T follicular helper cell (primary cell): ENCODE measurements around the gene ERC1.
"Not testable (repeated sequence)": the region's sequence is repeated elsewhere in the genome, so short reads cannot be mapped to it uniquely, and the experiment has no call there.

Source experiments
- DNase-seq: peaks from one replicate; pipeline ENCODE4 v3.0.0-alpha.2; 2020; ENCODE audit warnings: low read depth

The ERC1 gene

DNA sequence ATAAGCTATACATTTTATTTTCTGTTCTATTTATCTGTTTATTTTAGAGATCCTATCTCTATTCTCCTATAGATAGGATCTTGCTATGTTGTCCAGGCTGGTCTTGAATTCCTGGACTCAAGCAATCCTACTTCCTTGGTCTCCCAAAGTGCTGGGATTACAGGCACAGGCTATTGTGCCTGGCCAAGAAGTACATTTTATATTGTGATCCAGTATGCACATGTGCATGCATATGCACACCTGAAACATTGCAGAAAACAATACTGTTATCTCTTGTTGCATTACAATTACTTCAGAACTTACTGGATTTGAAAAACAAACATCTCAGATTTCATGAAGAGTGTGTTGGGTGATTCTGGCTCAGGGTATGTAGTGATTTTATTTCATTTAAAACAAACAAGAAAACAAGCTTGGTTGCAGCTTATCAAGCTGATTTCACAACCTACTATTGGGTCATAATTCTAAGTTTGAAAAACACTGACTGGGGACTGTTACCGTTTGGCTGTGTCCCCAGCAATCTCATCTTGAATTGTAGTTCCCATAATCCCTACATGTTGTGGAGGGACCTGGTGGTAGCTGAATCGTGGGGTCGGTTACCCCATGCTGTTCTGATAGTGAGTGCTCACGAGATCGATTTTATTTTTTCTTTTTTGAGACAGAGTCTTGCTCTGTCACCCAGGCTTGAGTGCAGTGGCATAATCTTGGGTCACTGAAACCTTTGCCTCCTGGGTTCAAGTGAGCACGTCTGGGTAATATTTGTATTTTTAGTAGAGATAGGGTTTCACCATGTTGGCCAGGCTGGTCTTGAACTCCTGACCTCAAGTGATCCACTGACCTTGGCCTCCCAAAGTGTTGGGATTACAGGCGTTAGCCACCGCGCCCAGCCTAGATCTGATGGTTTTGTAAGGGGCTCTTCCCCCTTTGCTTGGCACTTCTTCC lies 31.3 kb downstream of the ERC1 start:
- no peak for DNase-seq

DNA sequence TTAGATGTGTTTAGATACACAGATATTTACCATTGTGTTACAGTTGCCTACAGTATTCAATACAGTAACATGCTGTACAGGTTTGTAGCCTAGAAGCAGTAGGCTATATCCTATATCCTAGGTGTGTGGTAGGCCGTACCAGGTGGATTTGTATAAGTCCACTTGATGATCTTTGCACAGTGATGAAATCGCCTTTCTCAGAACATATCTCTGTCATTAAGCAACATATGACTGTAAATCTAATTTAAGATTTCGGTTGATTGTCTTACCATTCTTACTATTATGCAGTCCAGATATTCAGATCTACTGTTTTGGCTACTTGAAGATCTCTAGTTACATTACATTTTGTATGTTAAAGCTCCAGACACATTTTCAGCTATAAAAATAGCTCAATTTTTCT lies 39.8 kb downstream of the ERC1 start:
- no peak for DNase-seq

DNA sequence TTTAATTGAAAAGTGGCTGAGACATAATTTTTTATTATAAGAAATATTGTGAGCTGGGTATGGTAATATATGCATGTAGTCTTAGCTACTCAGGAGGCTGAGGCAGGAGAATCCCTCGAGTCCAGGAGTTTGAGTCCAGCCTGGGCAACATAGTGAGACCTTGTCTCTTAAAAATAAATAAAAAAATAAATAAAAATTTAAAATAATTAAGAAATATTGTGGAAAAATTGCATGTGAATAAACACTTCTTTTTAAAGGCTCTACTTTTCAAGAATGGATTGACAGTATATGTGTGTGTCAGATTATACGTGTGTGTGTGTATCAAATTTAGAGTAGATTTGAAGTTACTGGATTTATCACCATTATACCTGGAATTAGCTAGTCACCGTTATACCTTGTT lies 43.2 kb downstream of the ERC1 start:
- DNase-seq, result no peak

DNA sequence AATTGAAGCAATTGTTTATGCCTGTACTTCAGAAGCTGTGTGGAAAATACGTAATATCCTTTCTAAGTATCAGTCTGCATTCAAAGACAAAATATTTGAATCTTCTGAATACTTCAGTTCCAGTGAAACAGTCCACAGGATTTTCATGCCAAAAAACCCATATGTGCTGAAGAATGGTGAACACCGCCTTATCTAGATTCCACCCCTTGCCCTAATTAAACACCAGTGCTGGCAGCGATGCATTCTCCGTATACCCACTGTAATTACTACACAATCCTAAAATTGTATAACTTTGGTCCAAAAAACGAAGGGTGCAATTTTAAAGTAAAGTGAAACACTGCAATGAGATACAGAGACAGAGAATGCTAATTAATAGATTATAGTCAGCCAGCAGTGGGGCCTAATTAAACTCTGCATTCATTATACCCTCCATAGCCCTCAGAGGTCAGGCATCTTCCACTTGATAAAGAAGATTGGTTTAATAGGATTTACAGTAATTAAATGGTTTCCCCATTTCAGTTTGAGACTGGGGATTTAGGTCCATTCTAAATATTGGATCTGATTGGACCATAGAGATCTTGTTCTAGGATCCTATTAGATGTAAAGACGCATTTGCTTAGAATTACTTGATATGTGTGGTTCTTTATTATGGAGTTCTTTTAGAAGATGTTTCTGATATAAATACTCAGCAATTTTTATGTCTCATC lies 43.9 kb downstream of the ERC1 start:
- no peak for DNase-seq

DNA sequence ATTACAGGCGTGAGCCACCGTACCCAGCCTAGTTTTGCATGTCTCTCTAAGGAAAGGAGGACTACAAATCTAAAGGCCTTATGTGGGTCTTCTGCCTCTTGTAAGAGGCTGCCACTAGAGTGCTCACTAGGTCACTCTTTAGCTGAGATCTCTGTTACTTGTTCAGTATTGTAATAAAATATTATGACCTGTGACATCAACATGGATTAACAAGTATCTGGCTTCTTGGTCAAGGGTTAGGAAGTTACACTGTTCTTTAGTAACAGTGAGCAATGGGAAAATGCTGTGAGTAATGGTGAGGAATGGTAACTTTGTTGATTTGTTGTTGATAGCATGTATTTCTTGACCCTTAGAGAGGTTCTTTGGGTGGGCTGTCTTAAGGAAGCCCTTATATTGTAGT lies 50.5 kb downstream of the ERC1 start:
- no peak for DNase-seq

DNA sequence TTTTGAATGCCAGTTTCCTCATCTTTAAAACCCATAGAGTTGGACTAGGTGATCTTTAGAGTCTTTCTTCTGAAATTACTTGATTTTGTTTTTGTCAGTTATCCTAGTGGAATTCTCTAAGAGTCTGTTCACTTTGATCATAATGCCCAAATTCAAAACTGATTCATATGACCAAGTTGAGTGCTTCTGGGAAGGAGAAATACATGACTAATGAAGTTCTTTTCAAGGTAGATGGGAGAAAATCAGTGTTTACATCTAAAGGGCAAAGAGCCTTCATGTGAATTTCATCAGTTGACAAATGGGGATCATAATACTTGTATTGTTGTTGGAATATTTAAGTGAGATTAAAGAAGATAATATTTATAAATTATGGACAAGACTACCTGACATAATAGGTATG lies 53.2 kb downstream of the ERC1 start:
- no peak for DNase-seq

DNA sequence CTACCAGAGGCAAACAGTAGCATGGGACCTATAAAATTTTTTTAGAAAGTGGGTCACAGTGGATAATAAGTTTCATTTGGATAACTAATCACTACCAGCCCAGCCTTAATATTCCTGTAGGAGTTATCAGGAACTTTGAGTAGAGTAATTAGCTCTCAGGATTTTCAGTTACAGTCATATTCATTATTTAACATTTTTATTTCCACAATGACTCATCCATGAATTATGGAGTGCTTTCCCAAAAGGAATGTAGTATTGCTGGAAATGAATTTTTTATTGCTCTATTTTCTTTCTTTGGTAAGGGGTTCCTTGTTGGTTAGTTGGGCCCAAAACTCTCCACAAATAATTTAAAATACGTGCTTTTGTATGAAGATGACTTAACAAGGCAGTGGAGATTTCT lies 53.7 kb downstream of the ERC1 start:
- no peak for DNase-seq

DNA sequence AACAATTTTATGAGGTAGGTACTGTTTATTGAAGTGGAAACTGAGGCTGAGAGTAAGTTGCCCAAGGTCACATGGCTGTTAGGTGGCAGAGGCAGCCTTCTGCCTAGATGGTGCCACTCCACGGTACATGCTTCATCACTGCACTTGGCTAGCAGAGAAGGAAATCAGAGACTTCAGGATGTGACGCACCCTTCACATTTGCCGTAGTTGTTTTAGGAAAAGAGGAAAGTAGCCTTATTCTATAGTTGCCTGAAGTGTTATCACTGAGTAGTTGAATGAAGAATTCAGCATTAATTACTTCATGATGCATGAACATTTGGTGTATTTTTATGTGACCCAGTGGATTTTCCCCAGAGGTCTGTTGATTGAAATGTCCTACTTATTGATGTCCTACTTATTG lies 55.7 kb downstream of the ERC1 start:
- DNase-seq, result no peak

DNA sequence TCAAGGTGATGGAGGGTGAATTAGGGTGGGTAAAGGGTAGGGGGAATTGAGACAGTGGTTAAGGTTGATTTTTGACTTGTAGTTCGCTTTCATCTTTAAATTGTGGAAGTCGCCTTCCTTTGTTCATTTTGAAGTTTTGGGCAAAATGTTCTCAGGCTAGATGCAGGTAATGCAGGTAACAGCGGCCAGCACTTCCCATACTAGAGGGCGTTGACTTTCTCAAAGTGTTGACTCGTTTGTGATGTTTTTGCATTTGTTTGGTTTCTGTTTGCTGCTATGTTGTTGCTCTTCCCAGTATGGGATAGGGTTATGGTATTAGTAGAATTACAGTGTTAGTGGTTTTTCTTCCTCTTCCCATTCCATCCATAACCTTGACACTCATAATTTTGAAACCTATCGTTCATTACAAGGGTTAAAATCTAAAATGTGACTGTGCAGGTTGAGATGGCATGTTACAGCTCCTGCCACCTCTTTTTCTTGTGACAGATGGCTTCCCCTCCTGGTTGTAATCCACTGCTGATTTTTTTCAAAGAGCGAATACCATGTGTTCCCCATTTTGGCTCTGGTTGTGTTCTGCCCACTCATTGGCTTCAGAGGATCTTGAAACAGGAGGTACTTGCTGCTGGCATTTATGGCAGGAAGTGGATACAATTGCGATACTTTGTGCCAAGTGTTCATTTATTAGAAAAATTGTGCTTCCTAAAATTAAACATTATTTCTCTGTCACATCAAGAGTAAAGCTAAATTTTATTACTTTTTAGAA lies 57.1 kb downstream of the ERC1 start:
- no peak for DNase-seq

DNA sequence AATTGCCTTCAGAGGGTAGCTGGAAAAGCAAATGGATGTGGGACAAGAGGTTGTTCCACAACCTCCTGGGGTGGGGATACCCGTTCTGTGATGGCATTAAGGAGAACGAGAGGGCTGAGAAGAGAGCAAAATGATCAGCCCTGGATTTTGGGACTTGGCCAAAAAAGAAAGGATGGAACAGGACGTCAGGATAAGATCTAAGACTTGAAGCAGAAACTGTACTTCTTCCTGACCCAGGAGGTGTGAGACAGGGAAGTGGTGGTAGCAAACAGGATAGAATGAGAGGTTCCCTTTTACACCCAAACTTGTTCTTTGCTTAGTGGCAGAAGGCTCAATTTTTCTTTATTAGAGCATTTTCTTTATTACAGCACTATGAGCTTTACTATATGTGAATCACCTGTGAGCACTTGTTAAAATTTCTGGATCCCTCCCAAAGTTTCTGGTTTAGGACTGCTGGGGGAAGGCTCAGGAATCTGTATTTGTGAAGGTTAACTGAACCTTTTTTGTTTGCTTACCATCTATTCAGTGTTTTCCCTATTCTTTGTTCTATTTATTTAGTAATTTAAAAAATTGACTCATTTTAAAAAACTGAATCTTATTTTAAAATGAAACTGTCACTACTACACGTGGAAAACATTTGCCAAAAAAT lies 59.2 kb downstream of the ERC1 start:
- DNase-seq, result no peak

DNA sequence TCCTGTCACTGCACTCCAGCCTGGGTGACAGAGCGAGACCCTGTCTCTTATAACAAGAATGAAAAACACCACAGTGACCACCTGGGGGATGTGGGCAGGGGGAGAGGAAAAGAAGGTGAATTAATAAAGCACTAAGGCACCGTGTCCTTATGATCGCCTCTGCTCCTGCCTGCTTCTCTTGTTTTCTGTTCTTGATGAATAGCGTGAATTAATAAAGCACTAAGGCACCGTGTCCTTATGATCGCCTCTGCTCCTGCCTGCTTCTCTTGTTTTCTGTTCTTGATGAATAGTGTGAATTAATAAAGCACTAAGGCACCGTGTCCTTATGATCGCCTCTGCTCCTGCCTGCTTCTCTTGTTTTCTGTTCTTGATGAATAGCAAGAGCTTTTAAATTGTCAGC lies 60.6 kb downstream of the ERC1 start:
- not testable (repeated sequence) for DNase-seq

DNA sequence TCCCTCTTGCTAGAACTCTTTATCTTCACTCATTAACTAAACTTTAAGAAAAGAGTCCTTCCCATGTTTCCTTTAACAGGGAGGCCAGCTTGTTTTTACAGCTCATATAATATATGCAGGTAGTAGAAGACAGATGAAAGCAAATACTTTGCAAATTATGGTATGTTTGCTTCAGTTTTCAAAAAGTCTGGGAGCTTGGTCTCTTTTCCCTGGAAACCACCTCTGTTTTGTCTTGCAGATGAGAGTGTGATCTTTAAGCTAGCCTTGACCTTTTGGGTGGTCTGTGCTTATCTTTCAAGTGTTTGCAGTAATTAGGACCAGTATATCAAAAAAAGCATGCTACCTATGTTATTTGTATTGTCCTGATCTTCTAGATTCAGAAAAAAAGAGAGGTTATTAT lies 62.7 kb downstream of the ERC1 start:
- DNase-seq, result no peak

DNA sequence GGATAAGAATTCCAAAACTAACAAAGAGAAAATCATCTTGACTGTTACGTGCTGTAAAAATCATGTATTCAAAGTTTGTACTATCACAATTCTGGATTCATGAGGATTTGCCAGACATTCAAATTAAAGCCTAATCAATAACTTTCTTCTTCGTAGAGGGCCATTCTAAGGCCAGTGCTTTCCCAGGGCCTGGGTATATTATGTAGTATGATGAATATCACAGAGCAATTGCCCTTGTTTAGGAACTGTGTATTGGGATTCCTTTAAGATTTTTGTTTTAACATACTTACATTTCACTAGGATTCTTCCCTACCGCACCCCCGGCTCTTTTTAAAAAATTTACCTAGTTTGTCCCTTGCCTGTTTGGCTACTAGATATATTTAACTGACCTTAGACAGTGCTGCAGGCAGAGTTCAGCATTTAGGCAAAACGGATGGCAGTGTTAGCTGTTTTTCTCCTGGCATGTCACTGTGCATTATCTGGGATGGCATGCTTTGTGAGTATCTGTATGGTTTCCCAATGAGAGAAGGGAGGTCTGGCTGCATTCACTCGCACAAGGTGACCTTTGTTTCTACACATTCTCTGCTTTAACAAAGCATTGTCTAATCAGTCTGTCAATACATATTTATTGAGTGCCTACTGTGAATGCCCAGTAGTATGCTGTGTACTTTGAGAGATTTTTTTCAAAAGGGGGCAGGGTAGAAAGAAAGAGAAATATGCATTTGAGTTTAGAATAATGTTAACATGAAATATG lies 63.3 kb downstream of the ERC1 start:
- DNase-seq, result no peak

DNA sequence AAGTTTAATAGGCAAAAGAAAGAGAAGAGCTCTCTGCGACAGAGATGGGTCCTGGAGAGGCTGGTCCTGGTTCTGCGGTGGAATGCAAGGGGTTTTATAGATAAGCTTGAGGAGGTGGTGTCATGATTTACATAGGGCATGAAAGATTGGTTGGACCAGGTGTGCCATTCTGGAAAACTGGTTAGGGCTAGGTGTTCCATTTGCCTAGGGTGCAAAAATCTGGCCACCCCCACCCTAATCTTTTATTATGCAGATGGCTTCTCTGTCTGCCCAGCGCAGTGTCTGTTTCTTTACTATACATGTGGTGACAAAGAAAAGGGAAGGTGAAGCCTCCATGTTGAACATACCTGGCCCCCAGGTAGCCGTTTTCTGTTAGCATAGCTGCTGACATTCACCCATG lies 65.4 kb downstream of the ERC1 start:
- DNase-seq, result no peak

DNA sequence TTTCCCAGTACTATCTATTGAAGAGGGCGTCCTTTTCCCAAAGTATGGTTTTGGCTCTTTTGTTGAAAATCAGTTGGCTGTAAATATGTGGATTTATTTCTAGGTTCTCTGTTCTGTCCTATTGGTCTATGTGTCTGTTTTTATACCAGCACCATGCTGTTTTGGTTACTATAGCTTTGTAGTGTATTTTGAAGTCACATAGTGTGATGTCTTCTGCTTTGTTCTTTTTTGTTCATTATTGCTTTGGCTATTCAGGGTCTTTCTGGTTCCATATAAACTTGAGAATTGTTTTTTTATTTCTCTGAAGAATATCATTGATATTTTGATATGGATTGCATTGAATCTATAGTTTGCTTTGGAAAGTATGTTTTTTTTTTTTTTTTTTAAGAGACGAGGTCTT lies 67.4 kb downstream of the ERC1 start:
- no peak for DNase-seq

DNA sequence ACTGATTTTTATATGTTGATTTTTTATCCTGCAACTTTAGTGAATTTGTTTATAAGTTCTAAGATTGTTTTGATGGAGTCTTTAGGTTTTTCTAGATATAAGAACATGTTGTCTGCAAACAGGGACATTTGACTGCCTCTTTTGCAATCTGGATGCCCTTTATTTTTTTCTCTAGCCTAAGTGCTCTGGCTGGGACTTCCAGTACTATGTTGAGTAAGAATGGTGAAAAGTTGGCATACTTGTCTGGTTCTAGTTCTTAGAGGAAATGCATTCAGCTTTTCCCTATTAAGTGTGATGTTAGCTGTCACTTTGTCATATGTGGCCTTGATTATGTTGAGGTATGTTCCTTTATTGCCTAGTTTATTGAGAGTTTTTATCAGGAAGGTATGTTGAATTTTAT lies 68.1 kb downstream of the ERC1 start:
- DNase-seq, result no peak

DNA sequence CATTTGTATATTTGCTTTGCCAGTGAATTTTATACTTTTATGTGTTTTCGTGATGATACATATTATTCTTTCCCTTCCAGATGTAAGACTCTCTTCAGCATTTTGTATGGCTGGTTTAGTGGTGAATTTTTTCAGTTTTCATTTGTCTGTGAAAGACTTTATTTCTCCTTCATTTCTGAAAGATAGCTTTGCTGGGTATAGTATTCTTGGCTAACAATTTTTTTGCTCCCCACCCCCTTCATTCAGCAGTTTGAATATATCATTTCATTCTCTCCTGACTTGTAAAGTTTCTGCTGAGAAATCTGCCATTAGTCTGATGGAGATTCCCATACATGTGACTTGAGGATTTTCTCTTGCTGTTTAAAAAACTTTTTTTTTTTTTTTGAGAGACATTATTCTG lies 72.8 kb downstream of the ERC1 start:
- DNase-seq, result no peak

DNA sequence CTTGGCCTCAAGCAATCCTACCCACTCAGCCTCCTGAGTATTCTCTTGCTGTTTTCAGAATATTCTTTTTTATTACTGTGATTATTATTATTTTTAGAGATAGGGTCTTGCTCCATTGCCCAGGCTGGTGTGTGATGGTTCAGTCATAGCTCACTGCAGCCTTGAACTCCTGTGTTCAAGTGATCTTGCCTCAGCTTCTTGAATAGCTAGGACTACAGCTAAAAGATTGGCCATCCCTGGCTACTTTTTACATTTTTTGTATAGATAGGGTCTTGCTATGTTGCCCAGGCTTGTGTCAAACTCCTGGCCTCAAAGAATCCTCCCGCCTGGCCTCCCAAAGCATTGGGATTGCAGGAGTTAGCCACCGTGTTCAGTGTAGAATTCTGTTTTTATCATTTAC lies 73.3 kb downstream of the ERC1 start:
- DNase-seq, result no peak

DNA sequence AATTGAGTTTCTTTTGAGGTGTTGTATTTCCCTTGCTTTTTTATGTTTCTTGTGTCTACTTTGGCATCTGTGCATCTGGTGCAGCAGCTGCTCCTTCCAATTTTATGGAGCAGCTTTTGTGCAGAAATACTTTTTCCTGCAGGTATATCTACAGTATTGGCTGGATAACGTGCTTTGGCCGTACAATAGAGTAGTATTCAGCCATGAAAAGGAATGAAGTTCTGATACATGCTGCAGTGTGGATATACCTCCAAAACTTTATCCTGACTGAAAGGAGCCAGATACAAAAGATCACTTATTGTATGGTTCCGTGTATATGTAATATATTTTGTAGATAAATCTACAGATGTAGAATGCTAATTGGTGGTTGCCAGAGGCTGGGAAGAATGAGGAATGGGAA lies 74.6 kb downstream of the ERC1 start:
- DNase-seq, result no peak

DNA sequence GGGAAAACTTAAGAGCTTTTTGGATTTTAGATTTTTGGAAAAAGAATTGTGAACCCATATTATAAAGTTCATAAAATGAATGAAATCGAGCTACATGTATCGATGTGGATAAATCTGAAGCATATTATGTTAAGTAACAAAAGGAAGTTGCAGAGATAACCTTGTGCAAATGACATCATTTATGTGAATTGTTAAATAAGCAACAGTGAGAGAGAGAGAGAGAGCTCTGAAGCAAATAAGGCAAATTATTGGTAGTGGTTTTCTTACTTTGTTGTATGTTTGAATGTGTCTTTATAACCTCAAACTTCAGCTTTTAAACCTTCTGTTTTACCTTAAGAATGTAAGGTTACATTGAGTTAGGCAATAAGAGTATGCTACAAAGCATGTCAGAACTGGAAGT lies 78.8 kb downstream of the ERC1 start:
- no peak for DNase-seq

DNA sequence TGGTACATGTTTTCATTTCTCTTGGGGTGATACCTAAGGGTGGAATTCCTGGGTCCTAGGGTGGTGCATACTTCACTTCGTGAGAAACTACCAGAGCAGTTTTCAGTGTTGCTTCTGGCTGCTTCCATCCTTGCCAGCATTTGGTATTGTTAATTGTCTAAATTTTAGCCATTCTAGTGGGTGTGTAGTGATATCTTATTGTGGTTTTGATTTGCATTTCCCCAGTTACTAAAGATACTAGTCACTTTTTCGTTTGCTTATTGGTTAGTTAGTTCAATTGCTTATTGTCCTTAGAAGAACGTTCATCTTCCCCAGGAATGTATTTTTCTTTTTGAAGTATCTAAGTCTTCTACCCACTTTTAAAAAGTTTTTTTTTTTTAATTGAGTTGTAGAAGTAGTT lies 80.2 kb downstream of the ERC1 start:
- DNase-seq, result no peak

DNA sequence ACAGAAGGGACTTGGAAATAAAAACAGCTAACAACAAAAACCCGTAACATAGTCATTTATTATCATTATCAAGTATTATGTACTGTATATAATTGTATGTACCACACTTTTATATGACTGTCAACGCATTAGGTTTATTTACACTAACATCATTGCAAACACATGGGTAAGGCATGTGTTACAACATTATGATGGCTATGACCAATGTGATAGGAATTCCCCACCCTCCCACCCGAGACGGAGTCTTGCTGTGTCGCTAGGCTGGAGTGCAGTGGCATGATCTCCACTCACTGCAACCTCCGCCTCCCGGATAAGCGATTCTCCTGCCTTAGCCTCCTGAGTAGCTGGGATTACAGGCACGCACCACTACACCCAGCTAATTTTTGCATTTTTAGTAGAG lies 82.6 kb downstream of the ERC1 start:
- no peak for DNase-seq
